H1 (cell line): Measurements from ENCODE around the gene GALNT7. TPM values are rescaled to one million over a fixed set of nuclear protein-coding genes. Genes with fewer than 3 reads are reported as not detected.

Experiments
- CEBPB ChIP-seq: IDR thresholded peaks from 2 replicates; pipeline ENCODE4 v1.6.1; 2012; ENCODE audit warnings: low read depth, low read length
- CTBP2 ChIP-seq: IDR thresholded peaks from 2 replicates; pipeline ENCODE4 v1.7.0; 2011; ENCODE audit warnings: borderline replicate concordance, mild to moderate bottlenecking, moderate library complexity, mixed read lengths, low read length; ENCODE audit not compliant: insufficient read depth, insufficient read length
- GTF2F1 ChIP-seq: IDR thresholded peaks from 2 replicates; pipeline ENCODE4 v1.6.1; 2012; ENCODE audit warnings: low read depth, low read length, improper control_type of control experiment, borderline replicate concordance
- HDAC2 ChIP-seq, 2 experiments: fragments of 300-600 bp in 1 of 2; sonication (generic) in 1 of 2; IDR thresholded peaks; 2 replicates each; pipeline ENCODE4 v1.6.1; 2011 to 2012; ENCODE audit warnings: low read depth in 2 of 2, low read length in 2 of 2, mild to moderate bottlenecking in 2 of 2, moderate library complexity in 2 of 2, borderline replicate concordance in 1 of 2, inconsistent platforms in 1 of 2
- JUND ChIP-seq: IDR thresholded peaks from 2 replicates; pipeline ENCODE4 v1.6.1; 2011; ENCODE audit warnings: mild to moderate bottlenecking, improper control_type of control experiment, low read length
- SIX5 ChIP-seq: IDR thresholded peaks from 2 replicates; pipeline ENCODE4 v1.6.1; 2011; ENCODE audit warnings: mild to moderate bottlenecking, low read depth, low read length
- polyA plus RNA-seq, 7 experiments: library from polyadenylated mRNA; depleted of rRNA in 3 of 7; stranded (reverse) in 5 of 7; unstranded in 2 of 7; fragments of >200 nt in 5 of 7; fragments of 200-250 nt in 2 of 7; gene quantifications; 1 replicate in 5 of 7; 2 replicates in 1 of 7; 4 replicates in 1 of 7; pipeline versions ENCODE4 v1.2.1 to v1.2.3, GENCODE V29; 2011 to 2013; ENCODE audit warnings: missing spikeins in 2 of 7, mixed read lengths in 2 of 7
- total RNA-seq: library from RNA; stranded (reverse); fragmentation: NEBNext Ultra II Directional; extraction: Animal tissue kit (Norgen Biotek cat#: 25700); gene quantifications from 2 replicates; pipeline ENCODE4 v1.2.1, GENCODE V29; 2021
- TF ChIP-seq, protein P1 (sequence below): fragments of 300-600 bp; sonication (generic); IDR thresholded peaks from 2 replicates; pipeline ENCODE4 v1.7.1; 2012; ENCODE audit warnings: low read length, moderate library complexity, mild to moderate bottlenecking, inconsistent platforms; ENCODE audit not compliant: insufficient replicate concordance
- TF ChIP-seq, protein P2 (sequence below): IDR thresholded peaks from 2 replicates; pipeline ENCODE4 v1.6.1; 2012; ENCODE audit warnings: inconsistent platforms

Gene GALNT7
- total and polyA plus RNA-seq, 2 of the 8 experiments (the other 6 are each of a cell fraction or from before 2014, with no cell fraction given), result 22.4 to 85.5 TPM

DNA sequence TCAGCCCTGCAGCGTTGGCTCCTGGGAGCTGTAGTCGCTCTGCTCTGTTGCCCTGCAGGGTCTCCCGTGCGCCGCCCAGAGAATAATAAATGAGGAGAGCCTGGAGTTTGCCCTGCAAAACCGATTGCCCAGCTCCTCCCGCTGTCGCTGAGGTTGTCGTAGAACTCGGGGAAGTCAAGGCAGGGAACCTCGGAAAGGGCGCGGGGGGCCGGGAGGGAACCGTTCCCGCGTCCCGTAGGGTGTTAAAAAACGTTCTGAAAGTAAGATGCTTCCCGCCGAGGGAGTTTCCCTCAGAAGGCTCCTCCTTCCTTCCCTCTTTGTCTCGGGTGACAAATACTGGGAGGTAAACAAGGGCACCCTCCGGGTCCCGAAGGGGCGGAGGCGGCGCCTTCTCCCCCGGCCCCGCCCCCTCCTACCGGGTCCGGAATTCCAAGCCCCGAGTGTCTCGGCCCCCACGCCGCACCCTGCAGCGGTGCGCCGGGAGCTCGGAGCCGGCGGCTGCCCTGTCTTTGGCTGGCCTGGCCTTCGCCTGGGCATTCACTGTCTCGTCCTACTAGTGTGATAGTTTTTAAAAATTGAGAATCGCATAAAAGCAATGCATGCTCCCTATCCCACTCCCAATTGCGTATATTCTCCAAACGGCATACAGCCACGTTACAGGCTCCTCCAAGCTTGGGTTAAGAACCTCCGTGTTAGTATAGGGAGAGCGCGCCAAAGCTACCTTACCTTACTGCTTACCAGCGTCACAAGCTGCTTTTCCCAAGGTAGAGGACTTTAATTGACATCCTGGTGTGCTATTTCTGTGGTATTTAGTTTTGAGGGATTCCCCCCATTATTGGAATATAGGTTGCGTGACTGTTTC is 166.5 kb downstream of the GALNT7 start (continued):
- TF ChIP-seq, protein P1, sequence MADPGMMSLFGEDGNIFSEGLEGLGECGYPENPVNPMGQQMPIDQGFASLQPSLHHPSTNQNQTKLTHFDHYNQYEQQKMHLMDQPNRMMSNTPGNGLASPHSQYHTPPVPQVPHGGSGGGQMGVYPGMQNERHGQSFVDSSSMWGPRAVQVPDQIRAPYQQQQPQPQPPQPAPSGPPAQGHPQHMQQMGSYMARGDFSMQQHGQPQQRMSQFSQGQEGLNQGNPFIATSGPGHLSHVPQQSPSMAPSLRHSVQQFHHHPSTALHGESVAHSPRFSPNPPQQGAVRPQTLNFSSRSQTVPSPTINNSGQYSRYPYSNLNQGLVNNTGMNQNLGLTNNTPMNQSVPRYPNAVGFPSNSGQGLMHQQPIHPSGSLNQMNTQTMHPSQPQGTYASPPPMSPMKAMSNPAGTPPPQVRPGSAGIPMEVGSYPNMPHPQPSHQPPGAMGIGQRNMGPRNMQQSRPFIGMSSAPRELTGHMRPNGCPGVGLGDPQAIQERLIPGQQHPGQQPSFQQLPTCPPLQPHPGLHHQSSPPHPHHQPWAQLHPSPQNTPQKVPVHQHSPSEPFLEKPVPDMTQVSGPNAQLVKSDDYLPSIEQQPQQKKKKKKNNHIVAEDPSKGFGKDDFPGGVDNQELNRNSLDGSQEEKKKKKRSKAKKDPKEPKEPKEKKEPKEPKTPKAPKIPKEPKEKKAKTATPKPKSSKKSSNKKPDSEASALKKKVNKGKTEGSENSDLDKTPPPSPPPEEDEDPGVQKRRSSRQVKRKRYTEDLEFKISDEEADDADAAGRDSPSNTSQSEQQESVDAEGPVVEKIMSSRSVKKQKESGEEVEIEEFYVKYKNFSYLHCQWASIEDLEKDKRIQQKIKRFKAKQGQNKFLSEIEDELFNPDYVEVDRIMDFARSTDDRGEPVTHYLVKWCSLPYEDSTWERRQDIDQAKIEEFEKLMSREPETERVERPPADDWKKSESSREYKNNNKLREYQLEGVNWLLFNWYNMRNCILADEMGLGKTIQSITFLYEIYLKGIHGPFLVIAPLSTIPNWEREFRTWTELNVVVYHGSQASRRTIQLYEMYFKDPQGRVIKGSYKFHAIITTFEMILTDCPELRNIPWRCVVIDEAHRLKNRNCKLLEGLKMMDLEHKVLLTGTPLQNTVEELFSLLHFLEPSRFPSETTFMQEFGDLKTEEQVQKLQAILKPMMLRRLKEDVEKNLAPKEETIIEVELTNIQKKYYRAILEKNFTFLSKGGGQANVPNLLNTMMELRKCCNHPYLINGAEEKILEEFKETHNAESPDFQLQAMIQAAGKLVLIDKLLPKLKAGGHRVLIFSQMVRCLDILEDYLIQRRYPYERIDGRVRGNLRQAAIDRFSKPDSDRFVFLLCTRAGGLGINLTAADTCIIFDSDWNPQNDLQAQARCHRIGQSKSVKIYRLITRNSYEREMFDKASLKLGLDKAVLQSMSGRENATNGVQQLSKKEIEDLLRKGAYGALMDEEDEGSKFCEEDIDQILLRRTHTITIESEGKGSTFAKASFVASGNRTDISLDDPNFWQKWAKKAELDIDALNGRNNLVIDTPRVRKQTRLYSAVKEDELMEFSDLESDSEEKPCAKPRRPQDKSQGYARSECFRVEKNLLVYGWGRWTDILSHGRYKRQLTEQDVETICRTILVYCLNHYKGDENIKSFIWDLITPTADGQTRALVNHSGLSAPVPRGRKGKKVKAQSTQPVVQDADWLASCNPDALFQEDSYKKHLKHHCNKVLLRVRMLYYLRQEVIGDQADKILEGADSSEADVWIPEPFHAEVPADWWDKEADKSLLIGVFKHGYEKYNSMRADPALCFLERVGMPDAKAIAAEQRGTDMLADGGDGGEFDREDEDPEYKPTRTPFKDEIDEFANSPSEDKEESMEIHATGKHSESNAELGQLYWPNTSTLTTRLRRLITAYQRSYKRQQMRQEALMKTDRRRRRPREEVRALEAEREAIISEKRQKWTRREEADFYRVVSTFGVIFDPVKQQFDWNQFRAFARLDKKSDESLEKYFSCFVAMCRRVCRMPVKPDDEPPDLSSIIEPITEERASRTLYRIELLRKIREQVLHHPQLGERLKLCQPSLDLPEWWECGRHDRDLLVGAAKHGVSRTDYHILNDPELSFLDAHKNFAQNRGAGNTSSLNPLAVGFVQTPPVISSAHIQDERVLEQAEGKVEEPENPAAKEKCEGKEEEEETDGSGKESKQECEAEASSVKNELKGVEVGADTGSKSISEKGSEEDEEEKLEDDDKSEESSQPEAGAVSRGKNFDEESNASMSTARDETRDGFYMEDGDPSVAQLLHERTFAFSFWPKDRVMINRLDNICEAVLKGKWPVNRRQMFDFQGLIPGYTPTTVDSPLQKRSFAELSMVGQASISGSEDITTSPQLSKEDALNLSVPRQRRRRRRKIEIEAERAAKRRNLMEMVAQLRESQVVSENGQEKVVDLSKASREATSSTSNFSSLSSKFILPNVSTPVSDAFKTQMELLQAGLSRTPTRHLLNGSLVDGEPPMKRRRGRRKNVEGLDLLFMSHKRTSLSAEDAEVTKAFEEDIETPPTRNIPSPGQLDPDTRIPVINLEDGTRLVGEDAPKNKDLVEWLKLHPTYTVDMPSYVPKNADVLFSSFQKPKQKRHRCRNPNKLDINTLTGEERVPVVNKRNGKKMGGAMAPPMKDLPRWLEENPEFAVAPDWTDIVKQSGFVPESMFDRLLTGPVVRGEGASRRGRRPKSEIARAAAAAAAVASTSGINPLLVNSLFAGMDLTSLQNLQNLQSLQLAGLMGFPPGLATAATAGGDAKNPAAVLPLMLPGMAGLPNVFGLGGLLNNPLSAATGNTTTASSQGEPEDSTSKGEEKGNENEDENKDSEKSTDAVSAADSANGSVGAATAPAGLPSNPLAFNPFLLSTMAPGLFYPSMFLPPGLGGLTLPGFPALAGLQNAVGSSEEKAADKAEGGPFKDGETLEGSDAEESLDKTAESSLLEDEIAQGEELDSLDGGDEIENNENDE, result no peak
- TF ChIP-seq GTF2F1, result no peak
- TF ChIP-seq CTBP2, result no peak
- TF ChIP-seq JUND, result no peak
- TF ChIP-seq, protein P2, sequence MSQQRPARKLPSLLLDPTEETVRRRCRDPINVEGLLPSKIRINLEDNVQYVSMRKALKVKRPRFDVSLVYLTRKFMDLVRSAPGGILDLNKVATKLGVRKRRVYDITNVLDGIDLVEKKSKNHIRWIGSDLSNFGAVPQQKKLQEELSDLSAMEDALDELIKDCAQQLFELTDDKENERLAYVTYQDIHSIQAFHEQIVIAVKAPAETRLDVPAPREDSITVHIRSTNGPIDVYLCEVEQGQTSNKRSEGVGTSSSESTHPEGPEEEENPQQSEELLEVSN, result no peak; the same call in 1 of the 2 replicates
- no peak for TF ChIP-seq CEBPB
- peak in 1 of 2 experiments; percentile 84; a peak in 1 of 4 replicates for TF ChIP-seq HDAC2 (IDR thresholded peaks at IDR 0.05; ENCODE audit: borderline replicate concordance in 1 of 2, low read depth in 2 of 2, low read length in 2 of 2)
- TF ChIP-seq SIX5, result no peak
